Measurements from ENCODE around the gene CHCT1. TPM values are rescaled to one million over a fixed set of nuclear protein-coding genes. Genes with fewer than 3 reads are reported as not detected.

CHCT1 gene
- total RNA-seq, 1 experiment from 2014 or later = not detected

GRCh38 chr17:60445144-60445543 lies 22.9 kb downstream of the CHCT1 start:
- H2AFZ ChIP-seq (ENCODE audit: low read length) = no peak overlapping the region
- H3K9me3 ChIP-seq (ENCODE audit: low read length) = no peaks in the 10 kb centered on the region
- intact Hi-C loops (cut with micrococcal nuclease) = no loop called here
- H3K4me2 ChIP-seq (ENCODE audit: low read length) = no peak overlapping the region
- TF ChIP-seq CTCF (conservative IDR thresholded peaks at IDR 0.05; ENCODE audit: low read depth, low read length) = no peak
- TF ChIP-seq EZH2 (IDR thresholded peaks at IDR 0.05; ENCODE audit: low read length, unreplicated experiment) = no peak
- ATAC-seq (no peak), DNase-seq (no peak)
- peaks cover 16% of the 10 kb centered on the region; the same call in 1 of the 2 replicates for H3K36me3 ChIP-seq (ENCODE audit: low read depth, low read length)
- BruUV-seq (replicated peaks) = no TSS peak
- H3K27me3 ChIP-seq (ENCODE audit: low read length) = no peaks in the 10 kb centered on the region
- H3K9me2 ChIP-seq (replicated peaks; ENCODE audit: low read length) = no peaks in the 10 kb centered on the region
- no peaks in the 10 kb centered on the region for H3K79me2 ChIP-seq (ENCODE audit: low read length)
- no peak overlapping the region for H3K9ac ChIP-seq (ENCODE audit: low read length)
- H3K4me1 ChIP-seq (ENCODE audit: insufficient read depth, low read length) = no peaks in the 10 kb centered on the region
- POLR2A ChIA-PET (ENCODE audit: unreplicated experiment) = no interaction called here
- no peaks in the 10 kb centered on the region for H4K20me1 ChIP-seq (ENCODE audit: low read length)
- no peak overlapping the region for H3K27ac ChIP-seq (ENCODE audit: low read length)
- H3K4me3 ChIP-seq (ENCODE audit: low read length) = no peak overlapping the region
- CTCF ChIA-PET = no interaction called here
- H3F3A ChIP-seq (ENCODE audit: low read length, unreplicated experiment) = no peaks in the 10 kb centered on the region

GRCh38 chr17:60447375-60447774 lies 25.1 kb downstream of the CHCT1 start:
- intact Hi-C loops (cut with micrococcal nuclease) = no loop called here
- ATAC-seq (no peak), DNase-seq (no peak)
- Histone ChIP-seq H3F3A (ENCODE audit: low read length, unreplicated experiment) (no peaks in the 10 kb centered on the region), H3K36me3 (ENCODE audit: low read depth, low read length) (peaks cover 26% of the 10 kb centered on the region), H2AFZ (ENCODE audit: low read length) (no peak overlapping the region), H4K20me1 (ENCODE audit: low read length) (no peaks in the 10 kb centered on the region), H3K27me3 (ENCODE audit: low read length) (no peaks in the 10 kb centered on the region), H3K4me2 (ENCODE audit: low read length) (no peak overlapping the region), H3K27ac (ENCODE audit: low read length) (no peak overlapping the region), H3K4me3 (ENCODE audit: low read length) (no peak overlapping the region), H3K4me1 (ENCODE audit: insufficient read depth, low read length) (no peaks in the 10 kb centered on the region), H3K79me2 (ENCODE audit: low read length) (no peaks in the 10 kb centered on the region), H3K9me2 (replicated peaks; ENCODE audit: low read length) (no peaks in the 10 kb centered on the region), H3K9me3 (ENCODE audit: low read length) (no peaks in the 10 kb centered on the region), H3K9ac (ENCODE audit: low read length) (no peak overlapping the region)
- TSS peak; percentile 7 for BruUV-seq (replicated peaks)
- POLR2A ChIA-PET (ENCODE audit: unreplicated experiment) = no interaction called here
- CTCF ChIA-PET = no interaction called here
- no peak for TF ChIP-seq CTCF (conservative IDR thresholded peaks at IDR 0.05; ENCODE audit: low read depth, low read length)
- no peak for TF ChIP-seq EZH2phosphoT487 (IDR thresholded peaks at IDR 0.05; ENCODE audit: borderline replicate concordance, low read length)
- TF ChIP-seq EZH2 (IDR thresholded peaks at IDR 0.05; ENCODE audit: low read length, unreplicated experiment) = no peak

- POLR2A ChIA-PET (ENCODE audit: unreplicated experiment) = no interaction called here
- H3K4me2 ChIP-seq (ENCODE audit: low read length) = no peak overlapping the region
- TF ChIP-seq EZH2 (IDR thresholded peaks at IDR 0.05; ENCODE audit: low read length, unreplicated experiment) = no peak
- no peak for TF ChIP-seq EZH2phosphoT487 (IDR thresholded peaks at IDR 0.05; ENCODE audit: borderline replicate concordance, low read length)
- no peaks in the 10 kb centered on the region for H3K9me3 ChIP-seq (ENCODE audit: low read length)
- H3K27me3 ChIP-seq (ENCODE audit: low read length) = no peaks in the 10 kb centered on the region
- CTCF ChIA-PET = no interaction called here
- H3K79me2 ChIP-seq (ENCODE audit: low read length) = no peaks in the 10 kb centered on the region
- DNase-seq = no peak
- H3K9ac ChIP-seq (ENCODE audit: low read length) = no peak overlapping the region
- no TSS peak for BruUV-seq (replicated peaks)
- H3K9me2 ChIP-seq (replicated peaks; ENCODE audit: low read length) = no peaks in the 10 kb centered on the region
- H3K4me1 ChIP-seq (ENCODE audit: insufficient read depth, low read length) = no peaks in the 10 kb centered on the region
- no peak overlapping the region for H2AFZ ChIP-seq (ENCODE audit: low read length)
- H3F3A ChIP-seq (ENCODE audit: low read length, unreplicated experiment) = no peaks in the 10 kb centered on the region
- ATAC-seq = no peak
- peaks cover 36% of the 10 kb centered on the region for H3K36me3 ChIP-seq (ENCODE audit: low read depth, low read length)
- H3K27ac ChIP-seq (ENCODE audit: low read length) = no peak overlapping the region
- intact Hi-C loops (cut with micrococcal nuclease) = no loop called here
- no peak overlapping the region for H3K4me3 ChIP-seq (ENCODE audit: low read length)
- H4K20me1 ChIP-seq (ENCODE audit: low read length) = no peaks in the 10 kb centered on the region
These were observed 28.8 kb downstream of the CHCT1 start for GRCh38 chr17:60451071-60451470.

All from PC-3 (cell line).